SK-N-SH treated with all-trans-retinoic acid at 6 μM for 48 hours (cell line): Measurements from ENCODE around the gene DCTD.

Experiments
- ATAC-seq: fragments of 200-7000 bp; cut with Tn5 transposase; 3 replicates; pipeline ENCODE4 v1.9.1; 2020; ENCODE audit warnings: mild to moderate bottlenecking, moderate library complexity
- ARNTL ChIP-seq: fragments of 450-650 bp; formaldehyde crosslinking; IDR thresholded peaks from 2 replicates; pipeline ENCODE4 v1.5.0; 2020; ENCODE audit warnings: low read depth, mild to moderate bottlenecking, moderate library complexity, borderline replicate concordance
- BACH2 ChIP-seq: fragments of 250-450 bp; sonication (Bioruptor Pico); IDR thresholded peaks from 2 replicates; pipeline ENCODE4 v1.9.0; 2021; ENCODE audit warnings: mild to moderate bottlenecking, borderline replicate concordance
- GLIS3 ChIP-seq: fragments of 250-450 bp; sonication (Bioruptor Pico); IDR thresholded peaks from 2 replicates; pipeline ENCODE4 v1.5.0; 2020; ENCODE audit warnings: mild to moderate bottlenecking, moderate library complexity
- OSR1 ChIP-seq: fragments of 250-450 bp; sonication (Bioruptor Pico); IDR thresholded peaks from 2 replicates; pipeline ENCODE4 v1.8.0; 2022; ENCODE audit warnings: moderate library complexity, mild to moderate bottlenecking, inconsistent platforms
- RARB ChIP-seq: fragments of 250-450 bp; sonication (Bioruptor Pico); IDR thresholded peaks from 2 replicates; pipeline ENCODE4 v1.8.0; 2021; ENCODE audit warnings: mild to moderate bottlenecking, moderate library complexity
- SNAI2 ChIP-seq: fragments of 250-450 bp; sonication (Bioruptor Pico); IDR thresholded peaks from 2 replicates; pipeline ENCODE4 v1.5.0; 2020; ENCODE audit warnings: mild to moderate bottlenecking, moderate library complexity
- TCF4 ChIP-seq: fragments of 250-450 bp; sonication (Bioruptor Pico); IDR thresholded peaks from 2 replicates; pipeline ENCODE4 v1.8.0; 2021; ENCODE audit warnings: mild to moderate bottlenecking, moderate library complexity, borderline replicate concordance
- TOX ChIP-seq: fragments of 250-450 bp; sonication (Bioruptor Pico); IDR thresholded peaks from 2 replicates; pipeline ENCODE4 v1.8.0; 2021; ENCODE audit warnings: mild to moderate bottlenecking, moderate library complexity, borderline replicate concordance
- ZC3H10 ChIP-seq: fragments of 250-450 bp; sonication (Bioruptor Pico); IDR thresholded peaks from 2 replicates; pipeline ENCODE4 v1.5.1; 2021; ENCODE audit warnings: mild to moderate bottlenecking, moderate library complexity
- TF ChIP-seq, protein P1 (sequence below): fragments of 250-450 bp; sonication (Bioruptor Pico); IDR thresholded peaks from 2 replicates; pipeline ENCODE4 v1.8.0; 2021; ENCODE audit warnings: low read depth, mild to moderate bottlenecking, moderate library complexity, borderline replicate concordance
- TF ChIP-seq, protein P2 (sequence below): fragments of 250-450 bp; sonication (Bioruptor Pico); IDR thresholded peaks from 2 replicates; pipeline ENCODE4 v1.5.1; 2020; ENCODE audit warnings: low read depth, mild to moderate bottlenecking, moderate library complexity
- TF ChIP-seq, protein P3 (sequence below): fragments of 250-450 bp; sonication (Bioruptor Pico); IDR thresholded peaks from 2 replicates; pipeline ENCODE4 v1.5.0; 2020; ENCODE audit warnings: mild to moderate bottlenecking, moderate library complexity
- TF ChIP-seq, protein P4 (sequence below): fragments of 250-450 bp; sonication (Bioruptor Pico); IDR thresholded peaks from 2 replicates; pipeline ENCODE4 v1.5.1; 2021; ENCODE audit warnings: mild to moderate bottlenecking, moderate library complexity

Gene DCTD

GRCh38 chr4:182881914-182882313 lies 35.3 kb downstream of the DCTD start:
- TF ChIP-seq TCF4 (CRISPR knock-in tag), result peak; percentile 62; the same call in 1 of the 2 replicates
- TF ChIP-seq, protein P1, sequence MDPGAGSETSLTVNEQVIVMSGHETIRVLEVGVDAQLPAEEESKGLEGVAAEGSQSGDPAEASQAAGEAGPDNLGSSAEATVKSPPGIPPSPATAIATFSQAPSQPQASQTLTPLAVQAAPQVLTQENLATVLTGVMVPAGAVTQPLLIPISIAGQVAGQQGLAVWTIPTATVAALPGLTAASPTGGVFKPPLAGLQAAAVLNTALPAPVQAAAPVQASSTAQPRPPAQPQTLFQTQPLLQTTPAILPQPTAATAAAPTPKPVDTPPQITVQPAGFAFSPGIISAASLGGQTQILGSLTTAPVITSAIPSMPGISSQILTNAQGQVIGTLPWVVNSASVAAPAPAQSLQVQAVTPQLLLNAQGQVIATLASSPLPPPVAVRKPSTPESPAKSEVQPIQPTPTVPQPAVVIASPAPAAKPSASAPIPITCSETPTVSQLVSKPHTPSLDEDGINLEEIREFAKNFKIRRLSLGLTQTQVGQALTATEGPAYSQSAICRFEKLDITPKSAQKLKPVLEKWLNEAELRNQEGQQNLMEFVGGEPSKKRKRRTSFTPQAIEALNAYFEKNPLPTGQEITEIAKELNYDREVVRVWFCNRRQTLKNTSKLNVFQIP (CRISPR knock-in tag), result no peak
- ATAC-seq, result no peak; the same call in 2 of the 3 replicates

DNA sequence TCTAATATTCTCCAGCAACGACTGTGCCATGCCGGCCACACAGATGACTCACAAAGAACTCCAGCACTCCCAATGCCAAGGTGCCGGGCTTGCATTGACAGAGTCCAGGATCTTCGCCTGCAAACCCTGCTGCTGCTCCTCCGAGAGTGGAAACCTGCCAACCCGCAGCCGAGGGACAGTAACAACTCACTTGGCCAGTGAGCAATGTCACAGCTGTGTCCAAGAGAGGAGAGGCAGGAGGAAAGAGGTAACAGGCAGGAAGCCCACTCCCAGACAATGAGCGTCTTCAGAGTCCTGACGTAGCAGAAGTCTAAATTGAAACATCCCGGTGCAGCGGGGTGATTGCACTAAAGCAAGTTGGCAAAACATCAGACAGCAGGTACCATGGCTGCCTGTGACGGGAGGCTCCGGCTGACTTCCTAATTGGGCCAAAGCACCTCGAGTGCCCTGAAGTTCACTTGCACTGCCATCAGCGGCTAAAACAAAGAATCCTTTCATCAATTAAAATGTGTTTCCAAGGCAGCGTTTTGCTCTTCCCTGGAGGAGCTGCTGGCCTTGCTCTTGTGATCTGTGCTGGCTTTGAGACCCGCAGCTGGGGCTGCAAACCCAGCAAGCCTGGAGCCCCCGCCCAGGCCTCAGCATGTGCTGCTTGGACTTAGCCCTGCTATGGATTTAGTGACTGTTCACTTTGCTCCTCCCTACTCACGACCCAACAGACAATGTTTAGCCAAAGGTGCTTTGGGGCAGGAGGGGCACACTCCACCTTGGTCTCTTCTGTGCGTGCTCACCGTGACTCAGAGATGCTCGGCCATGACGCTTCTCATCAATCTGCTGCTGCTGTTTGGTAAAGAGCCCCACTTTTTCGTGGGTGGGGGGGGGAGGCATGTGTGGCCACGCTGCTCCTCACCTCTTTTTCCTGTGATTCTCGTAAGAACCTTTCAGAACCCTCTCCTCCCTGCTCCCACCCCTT lies 36.5 kb downstream of the DCTD start:
- ATAC-seq, result peak; percentile 66
- TF ChIP-seq TOX (CRISPR knock-in tag), result no peak
- TF ChIP-seq, protein P2, sequence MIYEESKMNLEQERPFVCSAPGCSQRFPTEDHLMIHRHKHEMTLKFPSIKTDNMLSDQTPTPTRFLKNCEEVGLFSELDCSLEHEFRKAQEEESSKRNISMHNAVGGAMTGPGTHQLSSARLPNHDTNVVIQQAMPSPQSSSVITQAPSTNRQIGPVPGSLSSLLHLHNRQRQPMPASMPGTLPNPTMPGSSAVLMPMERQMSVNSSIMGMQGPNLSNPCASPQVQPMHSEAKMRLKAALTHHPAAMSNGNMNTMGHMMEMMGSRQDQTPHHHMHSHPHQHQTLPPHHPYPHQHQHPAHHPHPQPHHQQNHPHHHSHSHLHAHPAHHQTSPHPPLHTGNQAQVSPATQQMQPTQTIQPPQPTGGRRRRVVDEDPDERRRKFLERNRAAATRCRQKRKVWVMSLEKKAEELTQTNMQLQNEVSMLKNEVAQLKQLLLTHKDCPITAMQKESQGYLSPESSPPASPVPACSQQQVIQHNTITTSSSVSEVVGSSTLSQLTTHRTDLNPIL (CRISPR knock-in tag), result no peak
- TF ChIP-seq, protein P3, sequence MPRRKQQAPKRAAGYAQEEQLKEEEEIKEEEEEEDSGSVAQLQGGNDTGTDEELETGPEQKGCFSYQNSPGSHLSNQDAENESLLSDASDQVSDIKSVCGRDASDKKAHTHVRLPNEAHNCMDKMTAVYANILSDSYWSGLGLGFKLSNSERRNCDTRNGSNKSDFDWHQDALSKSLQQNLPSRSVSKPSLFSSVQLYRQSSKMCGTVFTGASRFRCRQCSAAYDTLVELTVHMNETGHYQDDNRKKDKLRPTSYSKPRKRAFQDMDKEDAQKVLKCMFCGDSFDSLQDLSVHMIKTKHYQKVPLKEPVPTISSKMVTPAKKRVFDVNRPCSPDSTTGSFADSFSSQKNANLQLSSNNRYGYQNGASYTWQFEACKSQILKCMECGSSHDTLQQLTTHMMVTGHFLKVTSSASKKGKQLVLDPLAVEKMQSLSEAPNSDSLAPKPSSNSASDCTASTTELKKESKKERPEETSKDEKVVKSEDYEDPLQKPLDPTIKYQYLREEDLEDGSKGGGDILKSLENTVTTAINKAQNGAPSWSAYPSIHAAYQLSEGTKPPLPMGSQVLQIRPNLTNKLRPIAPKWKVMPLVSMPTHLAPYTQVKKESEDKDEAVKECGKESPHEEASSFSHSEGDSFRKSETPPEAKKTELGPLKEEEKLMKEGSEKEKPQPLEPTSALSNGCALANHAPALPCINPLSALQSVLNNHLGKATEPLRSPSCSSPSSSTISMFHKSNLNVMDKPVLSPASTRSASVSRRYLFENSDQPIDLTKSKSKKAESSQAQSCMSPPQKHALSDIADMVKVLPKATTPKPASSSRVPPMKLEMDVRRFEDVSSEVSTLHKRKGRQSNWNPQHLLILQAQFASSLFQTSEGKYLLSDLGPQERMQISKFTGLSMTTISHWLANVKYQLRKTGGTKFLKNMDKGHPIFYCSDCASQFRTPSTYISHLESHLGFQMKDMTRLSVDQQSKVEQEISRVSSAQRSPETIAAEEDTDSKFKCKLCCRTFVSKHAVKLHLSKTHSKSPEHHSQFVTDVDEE (CRISPR knock-in tag), result no peak
- no peak for TF ChIP-seq BACH2 (CRISPR knock-in tag)
- TF ChIP-seq, protein P1 (CRISPR knock-in tag), result no peak
- no peak for TF ChIP-seq RARB (CRISPR knock-in tag)

DNA sequence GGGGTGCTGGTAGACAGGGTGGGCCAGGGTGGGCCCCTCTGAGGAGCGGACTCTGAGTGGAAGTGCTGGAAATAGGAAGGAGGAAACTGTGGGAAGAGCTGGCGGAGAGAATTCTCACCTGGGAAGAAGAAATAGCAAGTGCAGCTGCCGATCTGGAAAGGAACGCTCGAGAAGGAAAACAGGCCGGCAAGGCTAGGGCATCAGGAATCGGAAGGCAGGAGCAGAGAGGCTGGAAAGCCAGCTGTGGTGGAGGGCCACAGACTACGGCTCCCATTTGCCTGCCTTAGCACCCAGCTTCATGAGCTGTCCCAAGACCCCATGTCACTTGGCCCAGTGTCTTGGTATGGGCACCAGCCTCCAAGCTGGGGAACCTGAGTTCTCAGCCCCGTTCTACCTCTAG lies 37.3 kb downstream of the DCTD start:
- no peak; the same call in 2 of the 3 replicates for ATAC-seq
- TF ChIP-seq ZC3H10 (CRISPR knock-in tag), result no peak

DNA sequence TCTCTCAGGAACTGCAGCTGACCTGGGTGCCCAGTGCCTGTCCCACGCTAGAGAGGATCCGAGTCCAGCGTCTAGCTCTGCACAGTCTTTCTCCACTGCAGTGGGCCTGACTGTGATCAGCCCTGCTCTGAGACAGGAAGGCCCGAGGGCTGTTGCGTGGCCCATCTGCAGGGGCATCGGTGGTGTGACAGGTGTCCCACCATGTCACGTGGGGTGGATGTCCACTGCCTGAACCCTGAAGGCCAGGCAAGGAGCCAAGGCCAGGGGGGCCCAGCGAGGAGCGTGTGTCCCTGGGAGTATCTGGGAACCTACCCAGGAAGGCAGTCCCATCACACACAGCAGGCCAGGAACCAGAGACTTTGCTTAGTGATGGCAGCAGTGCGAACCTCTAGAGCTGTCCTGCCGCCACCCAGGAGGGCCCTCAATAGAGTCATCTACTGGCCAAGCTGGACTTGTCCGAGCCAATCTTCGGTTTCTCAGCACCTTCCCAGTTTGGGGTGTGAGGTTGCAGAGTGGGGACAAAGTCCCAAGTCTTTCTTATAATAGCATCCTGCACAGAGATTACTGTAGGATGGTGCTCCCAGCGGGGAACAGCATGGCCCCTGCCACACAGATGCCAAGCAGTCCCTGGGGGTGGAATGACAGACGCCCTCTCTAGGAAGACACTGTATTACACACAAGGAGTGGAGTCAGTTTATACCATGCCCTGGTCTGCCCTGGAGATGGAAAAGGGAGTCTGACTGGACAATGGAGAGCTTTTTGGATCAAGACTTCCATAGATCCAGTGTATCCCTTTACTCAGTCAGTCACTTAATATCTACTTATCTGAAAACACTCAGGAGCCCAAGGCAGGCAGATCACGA lies 38.3 kb downstream of the DCTD start:
- TF ChIP-seq ARNTL (CRISPR knock-in tag) (no peak), RARB (CRISPR knock-in tag) (no peak), GLIS3 (CRISPR knock-in tag) (no peak), OSR1 (CRISPR knock-in tag) (no peak), SNAI2 (CRISPR knock-in tag) (no peak)
- TF ChIP-seq, protein P4, sequence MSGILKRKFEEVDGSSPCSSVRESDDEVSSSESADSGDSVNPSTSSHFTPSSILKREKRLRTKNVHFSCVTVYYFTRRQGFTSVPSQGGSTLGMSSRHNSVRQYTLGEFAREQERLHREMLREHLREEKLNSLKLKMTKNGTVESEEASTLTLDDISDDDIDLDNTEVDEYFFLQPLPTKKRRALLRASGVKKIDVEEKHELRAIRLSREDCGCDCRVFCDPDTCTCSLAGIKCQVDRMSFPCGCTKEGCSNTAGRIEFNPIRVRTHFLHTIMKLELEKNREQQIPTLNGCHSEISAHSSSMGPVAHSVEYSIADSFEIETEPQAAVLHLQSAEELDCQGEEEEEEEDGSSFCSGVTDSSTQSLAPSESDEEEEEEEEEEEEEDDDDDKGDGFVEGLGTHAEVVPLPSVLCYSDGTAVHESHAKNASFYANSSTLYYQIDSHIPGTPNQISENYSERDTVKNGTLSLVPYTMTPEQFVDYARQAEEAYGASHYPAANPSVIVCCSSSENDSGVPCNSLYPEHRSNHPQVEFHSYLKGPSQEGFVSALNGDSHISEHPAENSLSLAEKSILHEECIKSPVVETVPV, result no peak

More for the DNA sequence above, 38.3 kb downstream of the DCTD start:
- no peak; the same call in 2 of the 3 replicates for ATAC-seq
